MM.1S (cell line): ENCODE measurements around the gene RUNX2.

Source experiments
- CTCF ChIP-seq: fragments of 300-600 bp; sonication (generic); IDR thresholded peaks from 2 replicates; pipeline ENCODE4 v1.5.1; 2016; ENCODE audit warnings: antibody characterized with exemption, low read length, mixed read lengths
- EZH2 ChIP-seq: fragments of 300-600 bp; sonication (generic); optimal IDR thresholded peaks from 2 replicates; pipeline ENCODE3; 2017; ENCODE audit warnings: low read depth, mild to moderate bottlenecking, antibody characterized with exemption, low read length, mixed read lengths
- EZH2phosphoT487 ChIP-seq: fragments of 300-600 bp; sonication (generic); IDR thresholded peaks from 2 replicates; pipeline ENCODE4 v1.6.1; 2018; ENCODE audit warnings: antibody characterized with exemption, low read length

- TF ChIP-seq CTCF: no peak
- no peak for TF ChIP-seq EZH2
- no peak for TF ChIP-seq EZH2phosphoT487
Measured at GRCh38 chr6:45702849-45703739, 375.0 kb downstream of the RUNX2 start.
